ENCODE results near the gene PLXNA4. TPM values are rescaled to one million over a fixed set of nuclear protein-coding genes. Genes with fewer than 3 reads are reported as not detected.
A peak's percentile ranks its signal among the peaks of the same experiment; 100 is the strongest.

Gene PLXNA4
- total and polyA plus RNA-seq, 8 donors, result 1.9 to 6.6 (median 3.4) TPM

DNA sequence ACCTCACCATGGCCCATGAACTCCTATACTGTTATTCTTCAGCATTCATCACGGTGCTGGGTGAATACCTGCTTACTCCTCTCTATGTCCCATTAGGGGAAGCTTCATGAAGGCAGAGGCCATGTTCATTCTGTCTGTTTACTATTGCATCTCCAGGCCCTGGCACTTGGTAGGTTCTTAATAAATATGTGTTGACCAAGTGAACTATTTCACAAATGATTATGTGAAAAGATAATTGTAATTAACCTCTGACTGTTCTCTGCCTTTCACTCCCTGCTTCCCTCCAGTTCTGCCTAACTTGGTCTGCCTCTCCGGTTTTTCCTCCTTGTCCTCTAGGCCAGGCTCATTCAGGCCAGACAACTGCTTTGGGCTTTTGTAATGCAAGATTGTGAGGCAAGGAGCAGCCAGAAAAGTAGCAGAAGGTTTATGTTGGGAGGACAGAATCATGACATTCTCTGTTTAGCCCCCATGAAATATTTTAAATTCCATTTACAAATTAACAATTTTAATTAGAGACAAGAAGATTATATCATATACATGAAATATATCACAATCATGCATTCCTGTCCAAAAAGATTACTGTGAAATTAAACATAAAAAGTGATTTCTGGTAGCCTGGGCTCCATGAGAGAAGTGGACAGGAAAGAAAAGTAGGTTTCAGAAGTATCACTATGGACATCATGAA lies 42.1 kb upstream of the PLXNA4 start:
- H3K9me3 ChIP-seq, result no peaks in the 10 kb centered on the region
- H3K27me3 ChIP-seq, result peaks cover 0 to 8% of the 10 kb centered on the region in 2 donors
- intact Hi-C loops (cut with DNase I), result no loop called here
- DNase-seq, result no peak
- no peaks in the 10 kb centered on the region for H3K36me3 ChIP-seq
- no peak overlapping the region for H3K4me3 ChIP-seq
- peaks cover 0 to 9% of the 10 kb centered on the region in 2 donors for H3K4me1 ChIP-seq
- TF ChIP-seq, protein P1, sequence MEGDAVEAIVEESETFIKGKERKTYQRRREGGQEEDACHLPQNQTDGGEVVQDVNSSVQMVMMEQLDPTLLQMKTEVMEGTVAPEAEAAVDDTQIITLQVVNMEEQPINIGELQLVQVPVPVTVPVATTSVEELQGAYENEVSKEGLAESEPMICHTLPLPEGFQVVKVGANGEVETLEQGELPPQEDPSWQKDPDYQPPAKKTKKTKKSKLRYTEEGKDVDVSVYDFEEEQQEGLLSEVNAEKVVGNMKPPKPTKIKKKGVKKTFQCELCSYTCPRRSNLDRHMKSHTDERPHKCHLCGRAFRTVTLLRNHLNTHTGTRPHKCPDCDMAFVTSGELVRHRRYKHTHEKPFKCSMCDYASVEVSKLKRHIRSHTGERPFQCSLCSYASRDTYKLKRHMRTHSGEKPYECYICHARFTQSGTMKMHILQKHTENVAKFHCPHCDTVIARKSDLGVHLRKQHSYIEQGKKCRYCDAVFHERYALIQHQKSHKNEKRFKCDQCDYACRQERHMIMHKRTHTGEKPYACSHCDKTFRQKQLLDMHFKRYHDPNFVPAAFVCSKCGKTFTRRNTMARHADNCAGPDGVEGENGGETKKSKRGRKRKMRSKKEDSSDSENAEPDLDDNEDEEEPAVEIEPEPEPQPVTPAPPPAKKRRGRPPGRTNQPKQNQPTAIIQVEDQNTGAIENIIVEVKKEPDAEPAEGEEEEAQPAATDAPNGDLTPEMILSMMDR (IDR thresholded peaks at IDR 0.05), result no peak
- no peak for ATAC-seq
- no peak overlapping the region for H3K27ac ChIP-seq

DNA sequence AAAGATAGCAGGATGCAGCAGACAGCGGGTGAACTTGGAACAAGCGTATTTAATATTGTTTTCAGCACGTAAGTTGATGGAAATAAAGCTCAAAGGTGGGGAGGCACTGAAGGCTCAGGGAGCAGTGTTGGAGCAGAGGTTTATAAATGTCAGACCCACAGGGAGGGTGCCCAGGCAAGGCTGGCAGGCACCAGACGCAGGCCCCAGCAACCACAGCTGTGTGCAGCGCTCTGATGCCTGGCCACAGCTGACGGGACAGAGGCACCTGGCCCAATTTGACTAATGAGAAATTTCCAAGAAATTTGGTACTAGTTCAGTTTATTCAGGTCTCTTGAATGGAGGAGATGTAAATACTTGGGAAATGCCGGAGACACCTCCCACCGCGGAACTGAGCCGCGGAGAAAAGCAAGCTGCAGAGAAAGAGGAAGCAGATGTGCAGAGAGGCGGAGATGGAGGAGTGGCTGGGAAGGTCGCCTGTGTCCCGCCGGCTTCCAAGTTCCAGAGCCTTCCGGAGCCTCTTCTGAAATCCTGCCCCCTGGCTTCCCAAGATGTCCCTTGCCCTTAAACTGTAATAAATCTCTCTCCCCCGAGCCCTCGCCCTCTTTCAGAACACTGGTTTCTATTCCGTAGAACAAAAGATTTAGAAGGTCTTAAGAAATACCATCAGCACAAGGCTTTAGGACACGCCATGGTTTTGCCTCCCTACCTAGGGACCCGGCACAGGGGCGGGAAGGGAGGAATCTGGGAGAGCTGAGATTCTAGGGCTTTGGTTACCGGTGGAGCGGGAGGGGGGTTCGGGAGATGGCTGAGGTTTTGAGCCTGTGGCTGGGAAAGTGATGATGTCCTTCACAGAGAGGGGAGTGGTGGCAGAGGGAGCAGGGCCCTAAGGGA lies 38.4 kb upstream of the PLXNA4 start:
- Histone ChIP-seq H3K27me3 (peaks cover 0 to 8% of the 10 kb centered on the region in 2 donors), H3K4me1 (peaks cover 0 to 9% of the 10 kb centered on the region in 2 donors), H3K27ac (no peak overlapping the region), H3K4me3 (peak overlapping the region in 1 of 2 donors; percentile 1), H3K9me3 (no peaks in the 10 kb centered on the region), H3K36me3 (no peaks in the 10 kb centered on the region)
- peak; percentile 87 for ATAC-seq
- intact Hi-C loops (cut with DNase I), result no loop called here
- DNase-seq, result peak; percentile 12 to 72 (median 48)
- TF ChIP-seq, protein P1 (IDR thresholded peaks at IDR 0.05), result no peak

DNA sequence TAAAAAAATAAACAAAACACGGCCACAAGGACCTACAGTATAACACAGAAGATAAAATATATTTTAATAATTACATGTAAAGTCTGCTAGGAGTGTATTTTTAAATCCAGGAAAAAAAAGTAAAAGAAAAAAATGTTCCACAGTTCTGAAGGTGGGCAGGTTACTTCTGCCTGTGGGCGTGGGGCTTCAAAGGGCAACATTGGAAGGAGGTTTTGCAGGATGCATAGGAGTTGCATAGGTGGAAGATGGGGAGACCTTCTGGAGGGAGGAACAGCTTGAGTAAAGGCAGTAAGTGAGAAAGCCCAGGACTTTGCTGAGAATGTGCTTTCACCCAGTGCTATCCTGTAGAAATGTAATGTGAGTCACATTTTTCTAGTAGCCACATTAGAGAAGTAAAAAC lies 37.5 kb upstream of the PLXNA4 start:
- no peak for DNase-seq
- TF ChIP-seq, protein P1 (IDR thresholded peaks at IDR 0.05), result no peak
- Histone ChIP-seq H3K4me3 (no peak overlapping the region), H3K9me3 (no peaks in the 10 kb centered on the region), H3K27ac (no peak overlapping the region), H3K4me1 (peaks cover 0 to 9% of the 10 kb centered on the region in 2 donors), H3K36me3 (no peaks in the 10 kb centered on the region), H3K27me3 (peaks cover 0 to 8% of the 10 kb centered on the region in 2 donors)
- intact Hi-C loops (cut with DNase I), result no loop called here
- no peak for ATAC-seq

DNA sequence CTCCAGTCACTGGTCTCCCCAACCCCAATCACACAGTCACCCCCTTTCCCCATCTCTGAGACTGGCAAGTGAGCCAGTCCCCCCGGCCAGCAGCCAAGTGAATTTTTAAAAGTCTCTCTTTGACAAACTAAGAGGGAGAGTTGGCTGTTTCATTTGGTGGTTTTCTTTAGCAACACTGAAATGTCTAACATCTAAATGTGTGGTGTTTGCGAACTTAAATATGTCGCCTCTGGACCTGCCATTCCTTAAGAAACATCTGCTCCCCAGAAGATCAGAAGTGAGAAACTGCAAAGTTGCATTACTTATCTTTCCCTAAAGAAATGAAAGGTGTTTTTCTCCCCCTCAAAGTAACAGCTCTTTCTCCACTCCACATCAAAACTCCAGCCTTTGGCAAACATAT lies 34.7 kb upstream of the PLXNA4 start:
- H3K27ac ChIP-seq, result no peak overlapping the region
- ATAC-seq (no peak), DNase-seq (no peak)
- no peaks in the 10 kb centered on the region for H3K36me3 ChIP-seq
- H3K9me3 ChIP-seq, result no peaks in the 10 kb centered on the region
- TF ChIP-seq, protein P1 (IDR thresholded peaks at IDR 0.05), result no peak
- intact Hi-C loops (cut with DNase I), result no loop called here
- H3K27me3 ChIP-seq, result peaks cover 0 to 8% of the 10 kb centered on the region in 2 donors
- H3K4me3 ChIP-seq, result no peak overlapping the region
- peaks cover 0 to 9% of the 10 kb centered on the region in 2 donors for H3K4me1 ChIP-seq

DNA sequence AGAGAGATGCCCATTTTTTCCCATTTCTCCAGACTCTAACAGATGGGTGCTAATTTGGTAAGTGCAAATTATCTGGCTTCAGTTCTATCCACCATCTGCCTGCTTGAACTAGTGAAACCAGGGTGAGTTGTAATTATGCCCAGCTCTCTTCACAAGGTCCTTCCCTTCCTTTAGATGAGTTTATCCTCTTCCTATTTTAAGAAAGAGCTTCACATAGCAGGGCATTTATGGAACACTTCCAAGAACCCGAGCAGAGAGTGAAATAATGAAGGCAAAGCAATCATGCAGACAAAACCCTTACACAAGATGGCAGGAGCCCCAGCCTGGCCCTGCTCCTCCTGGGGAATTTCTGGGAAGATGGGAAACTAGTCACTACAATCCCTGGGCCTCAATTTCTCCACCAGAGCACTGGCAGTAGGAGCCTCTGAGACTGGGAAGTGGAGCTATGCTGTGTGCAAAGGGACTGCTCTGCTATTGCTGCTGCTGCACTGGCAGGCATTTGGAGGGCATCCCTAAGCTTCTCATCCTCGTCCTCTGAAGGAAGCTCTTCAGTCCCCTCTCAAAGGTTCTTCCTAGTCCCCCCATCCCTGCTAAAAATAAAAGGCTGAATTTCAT lies 33.7 kb upstream of the PLXNA4 start:
- TF ChIP-seq, protein P1 (IDR thresholded peaks at IDR 0.05), result no peak
- no peak for DNase-seq
- Histone ChIP-seq H3K36me3 (no peaks in the 10 kb centered on the region), H3K27me3 (peaks cover 0 to 3% of the 10 kb centered on the region in 2 donors), H3K4me1 (peaks cover 0 to 8% of the 10 kb centered on the region in 2 donors), H3K4me3 (no peak overlapping the region), H3K27ac (no peak overlapping the region), H3K9me3 (no peaks in the 10 kb centered on the region)
- ATAC-seq, result no peak
- intact Hi-C loops (cut with DNase I), result no loop called here
